IPS-20b (cell line): Measurements from ENCODE around the gene MAJIN.
"Not testable (repeated sequence)": the region's sequence is repeated elsewhere in the genome, so short reads cannot be mapped to it uniquely, and the experiment has no call there.

Experiments
- H3K27ac ChIP-seq: one replicate; pipeline ENCODE4 v1.5.1; 2013; ENCODE audit warnings: low read length
- H3K27me3 ChIP-seq: 2 replicates; pipeline ENCODE4 v1.6.1; 2013; ENCODE audit warnings: mild to moderate bottlenecking, low read length, inconsistent platforms; ENCODE audit not compliant: insufficient read depth
- H3K36me3 ChIP-seq: 2 replicates; pipeline ENCODE4 v1.6.1; 2013; ENCODE audit warnings: low read depth, mild to moderate bottlenecking, inconsistent platforms, low read length, moderate library complexity; ENCODE audit not compliant: insufficient read depth
- H3K4me1 ChIP-seq: 2 replicates; pipeline ENCODE4 v1.6.1; 2013; ENCODE audit warnings: mild to moderate bottlenecking, control low read depth, inconsistent platforms, low read length, moderate library complexity; ENCODE audit not compliant: insufficient read depth
- H3K4me3 ChIP-seq: 2 replicates; pipeline ENCODE4 v1.5.1; 2013; ENCODE audit warnings: mild to moderate bottlenecking, low read length, inconsistent platforms
- H3K9ac ChIP-seq: 2 replicates; pipeline ENCODE4 v1.6.1; 2013; ENCODE audit warnings: low read depth, mild to moderate bottlenecking, inconsistent platforms, low read length, moderate library complexity
- H3K9me3 ChIP-seq: 2 replicates; pipeline ENCODE4 v1.6.1; 2013; ENCODE audit warnings: mild to moderate bottlenecking, low read depth, low read length, inconsistent platforms; ENCODE audit not compliant: insufficient read depth

The MAJIN gene

DNA sequence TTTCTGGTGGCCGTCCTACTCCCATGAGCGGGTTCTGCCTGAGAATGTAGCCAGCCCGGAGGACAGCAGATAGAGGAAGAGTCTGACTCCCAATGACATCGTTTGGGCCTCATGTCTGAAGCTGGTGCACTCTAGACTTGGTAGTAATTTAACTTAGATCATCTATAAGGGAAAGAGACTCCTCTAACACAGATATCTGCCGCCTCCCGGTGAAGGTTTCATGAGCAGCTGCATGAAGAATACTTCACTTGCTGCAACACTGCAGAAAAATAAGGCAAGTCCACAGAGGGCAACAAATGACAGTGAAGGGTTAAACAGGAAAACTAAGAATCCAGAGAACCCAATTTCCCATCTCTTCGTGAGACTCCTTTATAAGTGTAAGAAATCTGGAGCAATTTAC is 36.1 kb upstream of the MAJIN start:
- H3K4me1 ChIP-seq = no peaks in the 10 kb centered on the region
- H3K9me3 ChIP-seq = no peaks in the 10 kb centered on the region
- H3K9ac ChIP-seq = no peak overlapping the region
- H3K4me3 ChIP-seq = no peak overlapping the region
- H3K27me3 ChIP-seq = no peaks in the 10 kb centered on the region
- no peaks in the 10 kb centered on the region for H3K36me3 ChIP-seq
- no peak overlapping the region for H3K27ac ChIP-seq

DNA sequence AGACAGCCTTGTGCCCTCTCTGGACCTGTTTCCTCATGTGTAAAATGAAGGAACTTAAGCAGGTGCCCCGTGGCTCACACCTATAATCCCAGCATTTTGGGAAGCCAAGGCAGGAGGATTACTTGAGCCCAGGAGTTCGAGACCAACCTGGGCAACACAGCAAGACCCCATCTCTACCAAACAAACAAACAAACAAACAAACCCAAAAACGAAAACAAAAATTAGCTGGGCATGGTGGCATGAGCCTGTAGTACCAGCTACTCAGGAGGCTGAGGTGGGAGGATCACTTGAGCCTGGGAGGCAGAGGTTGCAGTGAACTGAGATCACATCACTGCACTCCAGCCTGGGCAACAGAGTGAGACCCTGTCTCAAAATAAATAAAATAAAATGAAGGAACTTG is 32.1 kb upstream of the MAJIN start:
- not testable (repeated sequence) for H3K36me3 ChIP-seq, H3K27me3 ChIP-seq, H3K9me3 ChIP-seq, H3K9ac ChIP-seq, H3K4me1 ChIP-seq, H3K27ac ChIP-seq, H3K4me3 ChIP-seq

DNA sequence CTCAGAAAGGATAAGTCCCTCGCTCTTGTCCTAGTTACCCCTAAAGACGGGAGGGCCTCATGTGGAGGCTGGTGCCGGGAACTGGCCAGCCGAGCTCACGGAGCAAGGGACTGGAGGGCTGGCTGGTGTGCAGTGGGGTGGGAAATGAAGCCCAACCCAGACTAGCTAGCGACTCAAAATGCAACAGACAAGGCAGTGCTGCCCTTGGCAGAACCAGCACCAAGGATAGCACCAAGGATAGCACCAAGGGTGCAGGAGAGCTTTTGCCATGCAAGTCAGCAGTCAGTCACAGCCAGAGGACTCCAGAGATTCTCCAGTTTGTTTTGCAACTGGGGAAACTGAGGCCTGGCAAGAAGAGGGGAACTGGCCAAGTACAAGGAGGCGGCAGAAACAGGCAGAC is 31.4 kb upstream of the MAJIN start:
- H3K36me3 ChIP-seq = no peaks in the 10 kb centered on the region
- H3K9ac ChIP-seq = no peak overlapping the region
- H3K27ac ChIP-seq = no peak overlapping the region
- H3K9me3 ChIP-seq = no peaks in the 10 kb centered on the region
- H3K4me3 ChIP-seq = no peak overlapping the region
- H3K4me1 ChIP-seq = no peaks in the 10 kb centered on the region
- H3K27me3 ChIP-seq = no peaks in the 10 kb centered on the region

DNA sequence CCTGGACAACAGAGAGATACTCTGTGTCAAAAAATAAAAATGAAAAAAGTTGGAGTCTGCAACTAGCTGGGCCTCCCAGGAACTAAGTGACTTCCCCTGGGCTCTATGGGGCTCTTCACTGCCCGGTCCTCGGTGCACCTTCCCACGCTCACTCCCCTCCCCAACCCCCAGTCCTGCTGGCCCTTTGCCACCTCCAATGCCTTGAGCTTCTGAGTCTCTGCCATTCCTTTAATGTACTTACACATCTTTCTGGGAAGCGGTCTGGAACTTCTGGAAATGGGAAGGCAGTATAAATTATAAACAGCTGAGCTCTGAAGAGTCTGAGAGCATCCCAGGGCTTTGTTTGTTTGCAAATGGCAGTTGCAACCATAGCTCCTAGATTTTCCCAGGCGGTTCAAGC is 30.8 kb upstream of the MAJIN start:
- Histone ChIP-seq H3K27me3 (no peaks in the 10 kb centered on the region), H3K27ac (no peak overlapping the region), H3K4me1 (no peaks in the 10 kb centered on the region), H3K9me3 (no peaks in the 10 kb centered on the region), H3K4me3 (no peak overlapping the region), H3K36me3 (no peaks in the 10 kb centered on the region), H3K9ac (no peak overlapping the region)

DNA sequence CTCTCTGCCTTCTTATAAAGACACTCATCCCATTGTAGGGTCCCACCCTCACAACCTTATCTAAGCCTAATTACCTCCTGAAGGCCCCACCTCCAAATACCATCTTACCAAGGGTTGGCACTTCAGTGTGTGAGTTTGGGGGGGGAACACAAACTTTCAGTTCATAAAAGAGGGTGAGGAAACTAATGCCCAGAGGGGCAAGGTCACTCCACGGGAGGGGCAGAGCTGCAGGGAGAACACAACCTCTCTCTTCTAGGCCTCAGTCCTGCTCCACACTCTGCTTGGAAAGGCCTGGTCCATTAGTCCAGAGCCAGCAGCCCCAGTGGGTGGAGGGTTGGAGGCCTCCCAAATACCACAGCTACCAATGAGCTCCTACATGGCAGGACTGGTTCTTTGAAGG is 27.6 kb upstream of the MAJIN start:
- Histone ChIP-seq H3K27ac (no peak overlapping the region), H3K9me3 (no peaks in the 10 kb centered on the region)

DNA sequence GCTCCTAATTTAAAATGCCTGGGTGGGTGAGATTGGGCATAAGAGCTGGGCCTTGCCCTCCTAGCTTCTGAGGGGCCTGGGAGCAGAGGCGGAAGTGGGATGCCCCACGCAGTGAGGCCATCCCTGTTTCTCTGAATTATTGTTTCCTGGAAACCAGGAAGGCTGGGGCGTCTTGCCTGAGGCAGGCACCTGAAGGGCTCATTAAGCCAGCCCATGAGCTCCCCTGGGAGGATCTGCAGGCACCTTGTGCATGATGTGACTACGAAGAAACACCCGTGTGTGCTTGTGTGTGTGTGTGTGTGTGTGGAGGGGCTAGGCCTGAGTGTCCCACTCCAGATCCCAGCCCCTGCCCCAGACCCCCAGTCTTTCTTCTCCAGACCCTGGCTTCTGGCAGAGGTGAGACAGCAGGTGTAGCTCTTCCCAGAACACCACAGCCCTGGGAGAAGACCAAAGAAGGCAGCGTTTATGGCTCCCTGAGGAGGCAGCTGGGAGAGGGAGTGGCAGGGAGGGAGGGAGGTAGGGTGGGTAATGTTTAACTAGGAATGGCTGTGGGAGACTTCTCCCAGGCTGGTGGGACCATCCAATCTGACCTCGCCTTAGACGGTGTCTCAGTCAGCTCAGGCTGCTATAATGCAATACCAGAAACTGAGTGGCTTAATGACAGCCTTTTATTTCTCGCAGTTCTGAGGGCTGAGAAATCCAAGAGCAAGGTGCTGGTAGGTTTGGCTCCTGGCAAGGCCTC is 27.0 kb upstream of the MAJIN start:
- H3K9ac ChIP-seq = no peak overlapping the region
- no peak overlapping the region for H3K27ac ChIP-seq
- H3K9me3 ChIP-seq = no peaks in the 10 kb centered on the region
- no peaks in the 10 kb centered on the region for H3K4me1 ChIP-seq
- H3K4me3 ChIP-seq = no peak overlapping the region
- no peaks in the 10 kb centered on the region for H3K36me3 ChIP-seq
- H3K27me3 ChIP-seq = no peaks in the 10 kb centered on the region

More for the DNA sequence above, 27.6 kb upstream of the MAJIN start:
- no peak overlapping the region for H3K9ac ChIP-seq
- no peaks in the 10 kb centered on the region for H3K4me1 ChIP-seq
- no peak overlapping the region for H3K4me3 ChIP-seq
- no peaks in the 10 kb centered on the region for H3K36me3 ChIP-seq
- no peaks in the 10 kb centered on the region for H3K27me3 ChIP-seq

DNA sequence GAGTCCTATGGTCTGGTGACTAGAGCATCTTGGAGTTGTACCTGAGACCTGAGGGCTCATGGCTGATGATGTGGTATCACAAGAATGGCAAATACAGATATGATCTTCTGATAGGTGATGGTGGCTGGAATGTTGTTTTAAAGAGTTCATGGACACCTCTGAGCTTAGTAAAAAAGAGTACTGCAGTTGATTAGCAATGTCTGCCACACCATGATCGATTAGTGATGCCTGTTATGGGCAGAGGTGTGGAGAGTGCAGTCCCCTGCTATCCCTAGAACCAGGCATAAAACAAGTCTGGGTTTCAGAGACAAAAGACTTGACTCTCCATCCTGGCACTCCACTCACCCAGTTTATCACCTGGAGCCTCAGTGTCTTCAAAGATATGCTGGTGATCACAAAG is 26.2 kb upstream of the MAJIN start:
- Histone ChIP-seq H3K36me3 (no peaks in the 10 kb centered on the region), H3K9ac (no peak overlapping the region), H3K4me3 (no peak overlapping the region), H3K9me3 (no peaks in the 10 kb centered on the region), H3K4me1 (no peaks in the 10 kb centered on the region), H3K27me3 (no peaks in the 10 kb centered on the region), H3K27ac (no peak overlapping the region)

DNA sequence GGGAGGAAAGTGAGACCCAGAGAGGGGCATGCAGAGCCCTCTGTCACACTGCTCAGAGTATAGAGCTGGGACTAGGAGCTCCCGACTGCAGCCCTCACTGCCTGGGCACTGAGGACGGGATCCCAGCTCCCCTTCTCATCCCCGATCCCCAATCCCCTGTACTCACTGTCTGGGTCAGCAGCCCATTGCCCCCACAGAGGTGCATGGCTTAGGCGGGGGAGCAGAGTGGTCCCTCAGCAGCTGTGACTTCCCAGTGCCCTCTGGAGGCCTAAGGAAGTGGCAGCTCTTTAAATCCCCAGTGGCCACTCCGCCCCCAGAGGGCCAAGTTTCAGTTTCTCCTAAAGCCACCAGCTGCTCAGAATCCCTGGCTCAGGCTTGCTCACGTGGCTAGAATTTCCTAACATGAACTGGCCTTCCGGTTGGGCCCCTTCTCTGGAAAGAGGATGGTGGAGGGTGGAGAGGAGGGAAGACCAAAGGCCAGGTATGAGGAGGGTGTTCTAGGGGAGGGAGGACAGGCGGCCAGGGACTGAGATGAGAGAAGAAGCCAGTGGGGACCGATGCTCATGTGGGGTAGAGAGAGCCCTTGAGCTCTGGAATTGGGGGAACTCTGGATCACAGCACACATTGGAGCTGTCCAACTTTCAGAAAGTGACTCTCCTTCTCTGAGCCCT is 24.9 kb upstream of the MAJIN start, which contains the start of gene BATF2:
TSS of gene BATF2 (minus strand) at position 262 of the 671 bp plus-strand sequence. CDS start at position 205, 57 bp downstream.
- peak within 1 kb of the TSS; percentile 33; the same call in 1 of the 2 replicates for H3K9ac ChIP-seq
- H3K36me3 ChIP-seq = no peaks in the 10 kb centered on the region
- no peaks in the 10 kb centered on the region for H3K9me3 ChIP-seq
- H3K4me1 ChIP-seq = no peaks in the 10 kb centered on the region
- H3K27me3 ChIP-seq = no peaks in the 10 kb centered on the region
- peak within 1 kb of the TSS; percentile 38; the same call in 1 of the 2 replicates for H3K4me3 ChIP-seq
- H3K27ac ChIP-seq = no peak within 1 kb of the TSS

DNA sequence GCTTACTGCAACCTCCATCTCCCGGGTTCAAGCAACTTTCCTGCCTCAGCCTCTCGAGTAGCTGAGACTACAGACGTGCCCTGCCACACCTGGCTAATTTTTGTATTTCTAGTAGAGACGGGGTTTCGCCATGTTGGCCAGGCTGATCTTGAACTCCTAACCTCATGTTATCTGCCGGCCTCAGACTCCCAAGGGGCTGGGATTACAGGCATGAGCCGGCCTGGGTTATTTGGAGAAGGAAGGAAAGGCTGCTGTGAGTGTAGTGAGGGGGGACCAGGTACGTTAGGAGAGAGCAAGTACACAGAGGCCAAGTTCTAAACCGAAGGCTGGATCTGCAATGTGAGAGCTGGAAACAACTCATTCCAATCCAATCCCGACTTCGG is 24.4 kb upstream of the MAJIN start:
- H3K27ac ChIP-seq = no peak overlapping the region
- H3K9ac ChIP-seq = peak overlapping the region; percentile 33; the same call in 1 of the 2 replicates
- H3K9me3 ChIP-seq = no peaks in the 10 kb centered on the region
- no peaks in the 10 kb centered on the region for H3K4me1 ChIP-seq
- H3K4me3 ChIP-seq = peak overlapping the region; percentile 38; the same call in 1 of the 2 replicates
- H3K27me3 ChIP-seq = no peaks in the 10 kb centered on the region
- no peaks in the 10 kb centered on the region for H3K36me3 ChIP-seq

DNA sequence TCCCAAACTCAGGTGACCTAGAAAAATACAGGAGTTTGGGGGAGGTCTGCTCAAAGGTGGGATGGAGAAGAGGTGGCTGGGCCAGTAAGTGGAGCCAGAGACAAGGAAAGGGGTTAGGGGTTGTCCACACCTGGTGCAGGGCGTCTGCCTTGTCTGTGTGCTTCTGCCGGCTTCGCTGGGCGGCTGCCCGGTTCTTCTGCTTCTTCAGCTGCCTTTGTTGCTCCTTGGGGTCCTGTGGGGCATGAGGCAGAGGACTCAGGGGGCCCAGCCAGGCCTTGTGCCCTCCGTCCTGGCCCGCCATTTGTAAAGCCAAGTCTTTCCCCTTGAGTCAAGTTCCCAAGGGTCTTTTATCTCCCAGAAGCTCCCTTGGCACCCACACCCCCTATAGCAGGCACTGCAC is 22.4 kb upstream of the MAJIN start:
- no peak overlapping the region for H3K9ac ChIP-seq
- H3K27ac ChIP-seq = no peak overlapping the region
- H3K4me3 ChIP-seq = no peak overlapping the region
- no peaks in the 10 kb centered on the region for H3K9me3 ChIP-seq
- no peaks in the 10 kb centered on the region for H3K4me1 ChIP-seq
- no peaks in the 10 kb centered on the region for H3K27me3 ChIP-seq
- H3K36me3 ChIP-seq = no peaks in the 10 kb centered on the region

DNA sequence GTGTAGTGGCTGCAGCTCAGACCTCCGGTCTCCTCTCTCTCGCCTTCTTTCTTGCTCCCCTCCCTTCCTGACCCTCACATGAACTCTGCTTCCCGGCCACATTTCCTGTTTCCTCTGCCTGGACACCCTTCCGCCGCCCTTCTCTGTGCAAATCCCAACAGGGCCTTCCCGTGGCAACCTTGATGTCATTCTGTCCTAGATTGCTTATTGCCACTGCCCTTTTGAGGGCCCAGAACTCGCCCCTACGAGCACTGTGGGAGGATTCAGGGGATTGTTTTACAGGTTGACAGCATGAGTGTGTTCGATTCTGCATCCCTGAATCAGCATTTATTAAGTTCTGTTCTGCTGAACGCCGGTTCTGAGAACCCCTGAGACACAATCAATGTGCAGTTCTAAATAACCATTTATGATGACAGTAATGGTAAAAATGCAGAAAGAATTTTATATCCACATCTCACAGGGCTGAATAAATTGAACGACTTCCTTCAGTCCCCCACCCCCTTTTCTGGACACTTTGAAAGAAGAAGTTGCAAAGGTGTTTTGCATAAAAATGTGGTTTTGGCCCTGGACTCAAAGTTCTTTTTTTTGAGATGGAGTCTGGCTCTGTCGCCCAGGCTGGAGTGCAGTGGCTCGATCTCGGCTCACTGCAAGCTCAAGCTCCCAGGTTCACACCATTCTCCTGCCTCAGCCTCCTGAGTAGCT is 18.5 kb upstream of the MAJIN start:
- no peaks in the 10 kb centered on the region for H3K9me3 ChIP-seq
- H3K4me3 ChIP-seq = no peak overlapping the region
- no peaks in the 10 kb centered on the region for H3K4me1 ChIP-seq
- no peaks in the 10 kb centered on the region for H3K27me3 ChIP-seq
- no peaks in the 10 kb centered on the region for H3K36me3 ChIP-seq
- no peak overlapping the region for H3K27ac ChIP-seq
- H3K9ac ChIP-seq = no peak overlapping the region

DNA sequence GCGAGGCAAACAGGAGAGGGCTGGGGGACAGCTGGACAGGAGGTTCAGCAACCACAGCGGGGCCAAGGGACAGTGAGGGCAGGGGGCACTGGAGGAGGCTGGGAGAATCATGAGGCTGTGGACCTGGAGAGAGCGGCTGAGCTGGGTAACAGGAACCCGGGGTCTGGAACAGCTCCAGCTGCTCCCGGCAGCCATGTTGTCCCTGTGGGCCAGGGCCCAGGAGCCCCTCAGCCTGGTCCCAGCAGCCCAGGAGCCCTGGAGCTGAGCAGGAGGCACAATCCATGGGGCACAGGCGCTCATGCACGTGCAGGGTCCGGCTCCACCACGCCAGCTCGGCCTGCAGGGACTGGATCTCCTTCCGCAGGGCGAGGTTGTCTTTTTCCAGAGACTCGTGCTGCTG is 17.5 kb upstream of the MAJIN start:
- no peaks in the 10 kb centered on the region for H3K36me3 ChIP-seq
- H3K9ac ChIP-seq = no peak overlapping the region
- H3K27ac ChIP-seq = no peak overlapping the region
- H3K27me3 ChIP-seq = no peaks in the 10 kb centered on the region
- no peaks in the 10 kb centered on the region for H3K9me3 ChIP-seq
- H3K4me3 ChIP-seq = no peak overlapping the region
- no peaks in the 10 kb centered on the region for H3K4me1 ChIP-seq
